ENCODE data around the gene GPR137C.

GPR137C gene

DNA sequence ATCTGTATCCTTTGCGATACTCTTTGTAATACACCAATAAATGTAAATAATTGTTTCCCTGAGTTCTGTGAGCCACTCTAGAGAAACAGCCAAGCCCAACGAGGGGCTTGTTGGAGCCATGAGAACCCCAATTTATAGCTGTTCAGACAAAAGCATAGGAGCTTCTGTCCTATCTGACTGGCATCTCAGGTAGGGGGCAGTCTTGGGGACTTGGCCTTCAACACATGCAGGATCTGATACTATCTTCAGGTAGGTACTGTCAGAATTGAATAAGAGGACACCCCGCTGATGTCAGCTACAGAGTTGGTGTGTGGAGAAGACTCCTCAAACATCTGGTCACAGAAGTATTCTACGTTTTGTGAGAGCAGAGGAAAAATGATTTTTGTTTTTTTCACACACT lies 25.6 kb upstream of the GPR137C start:
- DNase-seq (ENCODE audit: low spot score) = no peak
- CTCF ChIA-PET = no interaction called here
- H3K27ac ChIP-seq = no peak overlapping the region
- TF ChIP-seq, protein P1, sequence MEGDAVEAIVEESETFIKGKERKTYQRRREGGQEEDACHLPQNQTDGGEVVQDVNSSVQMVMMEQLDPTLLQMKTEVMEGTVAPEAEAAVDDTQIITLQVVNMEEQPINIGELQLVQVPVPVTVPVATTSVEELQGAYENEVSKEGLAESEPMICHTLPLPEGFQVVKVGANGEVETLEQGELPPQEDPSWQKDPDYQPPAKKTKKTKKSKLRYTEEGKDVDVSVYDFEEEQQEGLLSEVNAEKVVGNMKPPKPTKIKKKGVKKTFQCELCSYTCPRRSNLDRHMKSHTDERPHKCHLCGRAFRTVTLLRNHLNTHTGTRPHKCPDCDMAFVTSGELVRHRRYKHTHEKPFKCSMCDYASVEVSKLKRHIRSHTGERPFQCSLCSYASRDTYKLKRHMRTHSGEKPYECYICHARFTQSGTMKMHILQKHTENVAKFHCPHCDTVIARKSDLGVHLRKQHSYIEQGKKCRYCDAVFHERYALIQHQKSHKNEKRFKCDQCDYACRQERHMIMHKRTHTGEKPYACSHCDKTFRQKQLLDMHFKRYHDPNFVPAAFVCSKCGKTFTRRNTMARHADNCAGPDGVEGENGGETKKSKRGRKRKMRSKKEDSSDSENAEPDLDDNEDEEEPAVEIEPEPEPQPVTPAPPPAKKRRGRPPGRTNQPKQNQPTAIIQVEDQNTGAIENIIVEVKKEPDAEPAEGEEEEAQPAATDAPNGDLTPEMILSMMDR (conservative IDR thresholded peaks at IDR 0.05; ENCODE audit: low read depth) = no peak
- POLR2A ChIA-PET (ENCODE audit: low non-redundant PET) = no interaction called here

DNA sequence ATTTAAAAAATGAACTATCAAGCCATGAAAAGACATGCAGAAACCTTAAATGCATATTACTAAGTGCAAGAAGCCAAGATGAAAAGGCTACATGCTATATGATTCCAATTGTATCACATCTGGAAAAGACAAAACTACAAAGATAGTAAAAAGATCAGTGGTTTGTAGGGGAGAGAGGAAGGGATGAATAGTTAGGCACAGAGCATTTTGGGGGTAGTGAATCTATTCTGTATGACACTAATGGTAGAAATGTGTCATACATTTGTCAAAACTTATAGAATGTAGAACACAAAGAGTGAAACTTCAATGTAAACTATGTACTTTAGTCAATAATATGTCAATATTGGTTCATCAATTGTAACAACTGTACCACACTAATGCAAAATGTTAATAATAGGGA lies 21.2 kb upstream of the GPR137C start:
- H3K27ac ChIP-seq = no peak overlapping the region
- no peak for DNase-seq (ENCODE audit: low spot score)
- CTCF ChIA-PET = interaction anchor here (0.6 kb wide), 1 partner anchor 233 kb away, joined by 3 read pairs; no protein-coding TSS in a partner anchor
- POLR2A ChIA-PET (ENCODE audit: low non-redundant PET) = no interaction called here
- TF ChIP-seq, protein P1 (conservative IDR thresholded peaks at IDR 0.05; ENCODE audit: low read depth) = no peak

DNA sequence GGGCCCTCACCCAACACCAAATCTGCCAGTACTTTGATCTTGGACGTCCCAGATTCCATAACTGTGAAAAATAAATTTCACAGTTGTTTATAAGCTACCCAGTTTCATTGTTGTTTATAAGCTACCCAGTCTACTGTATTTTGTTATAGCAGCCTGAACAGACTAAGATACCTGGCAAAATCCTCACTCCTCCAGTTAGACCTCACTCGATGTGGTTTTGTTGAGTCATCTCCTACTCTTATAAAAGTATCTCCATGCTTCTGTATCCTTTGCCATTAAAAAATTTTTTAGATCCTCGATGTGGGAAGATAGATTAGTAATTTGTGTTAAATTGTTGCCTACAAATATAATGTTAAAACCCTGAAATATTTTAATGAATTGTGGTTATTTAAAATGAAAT lies 16.4 kb upstream of the GPR137C start:
- CTCF ChIA-PET = interaction anchor here (0.6 kb wide), 3 partner anchors 420 to 1532 kb away, joined by 3 to 4 read pairs (median 3); no protein-coding TSS in a partner anchor
- TF ChIP-seq, protein P1 (conservative IDR thresholded peaks at IDR 0.05; ENCODE audit: low read depth) = no peak
- POLR2A ChIA-PET (ENCODE audit: low non-redundant PET) = no interaction called here

DNA sequence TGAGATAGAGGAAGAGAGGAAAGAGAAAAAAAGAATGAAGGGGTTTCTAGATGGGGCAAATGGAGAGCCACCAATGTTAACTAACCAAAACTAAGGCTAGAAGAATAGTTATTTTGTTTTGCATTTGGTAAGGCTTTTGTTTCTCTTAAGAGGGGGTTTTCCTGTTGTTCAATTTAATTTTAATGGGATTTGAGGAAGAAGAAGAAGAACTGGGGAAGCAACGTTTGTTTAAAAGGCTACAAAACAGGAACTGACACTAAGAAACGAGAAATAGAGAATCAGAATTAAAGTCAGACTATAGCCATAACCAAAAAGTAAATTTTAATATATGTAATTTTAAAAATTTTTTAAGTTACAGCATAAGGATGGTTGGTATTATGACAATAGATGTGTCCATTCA lies 14.0 kb upstream of the GPR137C start:
- CTCF ChIA-PET = no interaction called here

More for the DNA sequence above, 16.4 kb upstream of the GPR137C start:
- no peak for DNase-seq (ENCODE audit: low spot score)
- no peak overlapping the region for H3K27ac ChIP-seq

DNA sequence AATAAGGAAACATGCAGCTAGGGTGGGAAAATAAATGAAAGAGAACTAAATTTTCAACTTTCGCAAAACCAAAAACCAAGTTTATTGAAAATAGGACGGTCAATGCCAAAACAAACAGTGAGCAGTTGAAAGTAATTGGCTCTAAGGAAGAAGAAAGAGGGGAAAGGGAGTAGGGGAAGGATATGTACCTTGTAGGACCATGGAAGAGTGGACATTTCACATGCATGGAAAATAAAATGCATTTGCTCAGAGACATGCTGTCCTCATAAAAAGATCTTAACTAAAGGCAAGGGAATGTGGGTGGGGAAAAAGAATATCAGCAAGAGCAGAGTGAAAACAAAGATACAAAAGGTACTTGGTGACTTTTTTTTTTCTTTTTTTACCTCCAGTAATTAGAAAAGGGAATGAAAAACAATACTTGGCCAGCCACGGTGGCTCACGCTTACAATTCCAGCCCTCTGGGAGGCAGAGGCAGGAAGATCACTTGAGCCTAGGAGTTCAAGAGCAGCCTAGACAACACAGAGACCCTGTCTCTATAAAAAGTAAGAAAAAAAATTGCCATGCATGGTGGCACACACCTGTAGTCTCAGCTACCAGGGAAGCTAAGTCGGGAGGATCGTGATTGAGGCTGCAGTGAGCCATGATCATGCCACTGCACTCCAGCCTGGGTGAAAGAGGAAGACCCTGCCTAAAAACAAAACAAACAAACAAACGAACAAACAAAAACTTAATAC lies 6.9 kb upstream of the GPR137C start:
- TF ChIP-seq, protein P1 (conservative IDR thresholded peaks at IDR 0.05; ENCODE audit: low read depth) = no peak
- no peak overlapping the region for H3K27ac ChIP-seq
- DNase-seq (ENCODE audit: low spot score) = no peak
- CTCF ChIA-PET = no interaction called here
- POLR2A ChIA-PET (ENCODE audit: low non-redundant PET) = no interaction called here

More for the DNA sequence above, 14.0 kb upstream of the GPR137C start:
- POLR2A ChIA-PET (ENCODE audit: low non-redundant PET) = no interaction called here
- TF ChIP-seq, protein P1 (conservative IDR thresholded peaks at IDR 0.05; ENCODE audit: low read depth) = no peak
- H3K27ac ChIP-seq = no peak overlapping the region
- DNase-seq (ENCODE audit: low spot score) = no peak

DNA sequence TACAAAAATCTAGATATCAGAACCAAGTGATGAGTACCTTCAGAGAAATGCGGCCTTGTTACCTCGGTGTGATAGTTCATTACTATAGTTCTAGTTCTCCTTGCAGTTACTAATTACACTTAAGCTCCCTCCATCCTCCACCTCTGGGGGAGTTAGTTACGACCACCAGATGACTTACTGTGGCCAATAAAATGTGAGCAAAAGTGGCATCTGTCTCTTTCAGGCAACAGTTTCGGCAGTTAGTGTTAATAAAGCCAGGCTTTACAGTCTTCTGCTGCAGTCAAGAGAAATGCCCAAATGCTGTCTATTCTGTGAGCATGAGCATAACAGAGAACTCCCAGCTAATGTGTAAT lies 6.3 kb upstream of the GPR137C start:
- POLR2A ChIA-PET (ENCODE audit: low non-redundant PET) = no interaction called here
- DNase-seq (ENCODE audit: low spot score) = no peak
- CTCF ChIA-PET = no interaction called here
- TF ChIP-seq, protein P1 (conservative IDR thresholded peaks at IDR 0.05; ENCODE audit: low read depth) = no peak
- no peak overlapping the region for H3K27ac ChIP-seq
